HTR-8/SVneo (cell line): ENCODE data around the gene CACNA1C.

Source experiments
- DNase-seq: peaks from one replicate; pipeline ENCODE4 v3.0.0; 2011; ENCODE audit warnings: low spot score, mixed read lengths; ENCODE audit not compliant: insufficient read length
- FAIRE-seq: peaks from 2 replicates; lab custom pipeline; 2011; peaks lifted over from hg19 to GRCh38; lab: Jason Lieb, UNC

Gene CACNA1C

DNA sequence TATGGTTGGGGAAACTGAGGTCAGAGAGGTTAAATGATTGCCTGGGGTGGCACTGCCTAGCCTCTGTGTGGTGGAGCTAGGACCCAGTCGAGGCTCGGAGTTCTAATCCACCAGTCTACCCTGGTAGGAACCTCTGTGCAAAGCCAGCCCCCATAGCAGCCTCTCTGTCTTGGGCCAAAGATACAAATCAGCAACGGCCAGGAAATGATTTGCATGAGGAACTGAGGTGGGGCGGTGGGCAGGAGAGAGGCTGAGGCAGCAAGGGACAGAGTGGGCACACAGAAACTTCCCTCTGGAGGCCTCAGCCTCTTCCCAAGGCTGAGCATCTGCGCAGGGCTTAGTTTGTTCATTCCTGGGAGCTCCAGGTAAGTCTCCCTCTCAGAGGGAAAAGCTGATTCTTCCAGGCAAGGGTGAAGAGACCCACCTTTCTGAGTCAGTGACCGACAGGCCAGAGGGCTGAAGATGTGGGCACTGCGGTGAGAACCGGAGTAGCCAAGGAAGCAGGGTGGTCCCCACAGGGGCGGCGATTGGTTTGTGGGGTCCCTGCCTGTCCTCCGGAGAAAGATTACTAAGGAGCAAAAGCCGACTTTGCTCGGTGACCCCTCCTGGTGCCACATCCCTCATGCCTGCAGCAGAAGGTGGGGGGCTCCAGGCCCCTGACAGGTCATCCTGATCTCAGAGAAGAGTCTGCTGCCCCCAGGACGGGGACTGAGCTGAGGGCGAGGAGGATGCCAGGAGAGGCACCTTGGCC lies 134.6 kb downstream of the CACNA1C start:
- no peak for FAIRE-seq
- DNase-seq = no peak

DNA sequence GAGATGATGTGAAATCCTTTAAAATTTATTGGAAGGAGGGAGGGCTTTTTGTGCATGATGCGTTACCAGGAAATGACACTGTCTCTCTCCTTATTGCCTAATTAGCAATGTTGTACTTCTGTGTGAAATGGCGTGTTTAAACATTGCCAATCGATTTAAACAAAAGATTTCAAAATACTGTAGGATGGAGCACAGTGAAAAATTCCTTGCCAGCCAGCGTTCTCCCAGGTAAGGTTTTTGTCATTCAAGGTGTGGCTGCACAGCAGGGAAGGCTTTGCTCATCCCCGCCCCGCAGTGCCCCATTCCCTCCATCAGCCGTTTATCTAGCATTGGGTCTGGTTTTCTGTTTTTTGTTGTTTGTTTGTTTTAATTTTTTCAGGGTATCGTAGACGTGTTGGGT lies 137.3 kb downstream of the CACNA1C start:
- no peak for DNase-seq
- no peak for FAIRE-seq

DNA sequence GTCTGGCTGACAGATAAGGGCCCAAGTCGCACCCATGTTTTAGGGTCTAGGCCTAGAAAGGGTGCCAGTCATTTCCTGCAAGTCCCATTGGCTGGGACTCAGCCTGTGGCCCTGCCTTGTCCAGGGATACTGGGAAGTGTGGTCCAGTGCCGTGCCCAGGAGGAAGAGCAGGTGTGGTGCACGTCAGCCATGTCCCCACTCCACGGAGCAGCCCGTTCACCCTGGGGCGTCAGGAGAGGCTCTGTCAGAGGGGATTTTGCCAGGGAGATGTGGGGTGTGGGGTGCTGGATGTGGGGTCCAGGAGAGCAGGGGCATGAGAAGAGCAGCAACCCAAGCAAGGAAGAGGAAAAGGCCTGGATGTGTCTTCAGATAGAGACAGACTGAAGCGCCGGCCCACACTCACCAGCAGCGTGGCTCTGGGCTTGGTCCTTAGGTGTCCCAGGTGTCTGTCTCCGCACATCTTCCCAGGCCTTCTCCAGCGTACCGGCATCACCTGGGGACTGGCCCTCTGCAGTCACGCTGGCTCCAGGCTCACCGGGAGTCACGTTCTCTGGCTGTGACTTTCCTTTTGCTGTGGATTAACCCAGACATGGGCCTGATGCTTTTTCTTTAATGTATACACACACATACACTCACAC lies 138.2 kb downstream of the CACNA1C start:
- FAIRE-seq (no peak), DNase-seq (no peak)

DNA sequence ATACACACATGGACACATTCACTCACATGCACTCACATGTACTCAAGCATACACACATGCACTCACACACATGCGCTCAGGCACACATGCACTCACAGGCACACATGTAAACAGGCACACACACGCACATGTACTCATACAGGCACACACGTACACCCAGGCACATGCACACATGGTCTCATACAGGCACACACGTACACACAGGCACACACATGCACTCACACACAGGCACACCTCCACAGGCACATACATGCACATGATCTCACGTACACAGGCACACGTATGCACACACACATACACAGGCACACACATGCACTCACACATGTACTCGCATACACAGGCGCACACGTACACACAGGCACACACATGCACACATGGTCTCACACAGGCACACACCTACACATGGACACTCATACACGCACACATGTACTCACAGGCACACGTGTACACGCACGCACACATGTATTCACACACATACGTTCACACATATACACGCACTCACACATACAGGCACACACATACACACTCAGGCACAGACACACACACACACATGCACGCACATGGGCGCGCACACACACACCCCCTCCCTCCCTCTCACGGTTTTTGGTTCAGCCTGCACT lies 138.9 kb downstream of the CACNA1C start:
- FAIRE-seq = peak; percentile 99
- no peak for DNase-seq

DNA sequence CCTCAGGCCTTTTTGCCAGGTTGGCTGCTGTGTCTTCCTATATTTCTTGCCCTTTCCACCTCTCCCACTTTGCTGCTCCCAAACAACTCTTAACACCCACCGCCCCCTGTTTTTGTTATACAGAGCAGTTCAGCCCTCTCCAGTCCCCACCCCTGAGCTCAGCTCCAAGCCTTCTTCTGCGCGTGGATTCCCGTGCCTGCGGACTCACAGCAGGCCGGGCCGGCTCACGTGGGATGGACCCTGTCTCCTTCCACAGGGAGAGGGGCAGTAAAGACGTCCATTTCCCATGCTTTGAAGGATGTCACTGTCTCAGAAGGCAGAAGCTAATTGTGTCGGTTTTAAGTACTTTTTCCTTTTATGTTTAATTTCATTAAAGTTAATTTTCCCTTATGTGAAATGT lies 139.4 kb downstream of the CACNA1C start:
- no peak for DNase-seq
- no peak for FAIRE-seq

DNA sequence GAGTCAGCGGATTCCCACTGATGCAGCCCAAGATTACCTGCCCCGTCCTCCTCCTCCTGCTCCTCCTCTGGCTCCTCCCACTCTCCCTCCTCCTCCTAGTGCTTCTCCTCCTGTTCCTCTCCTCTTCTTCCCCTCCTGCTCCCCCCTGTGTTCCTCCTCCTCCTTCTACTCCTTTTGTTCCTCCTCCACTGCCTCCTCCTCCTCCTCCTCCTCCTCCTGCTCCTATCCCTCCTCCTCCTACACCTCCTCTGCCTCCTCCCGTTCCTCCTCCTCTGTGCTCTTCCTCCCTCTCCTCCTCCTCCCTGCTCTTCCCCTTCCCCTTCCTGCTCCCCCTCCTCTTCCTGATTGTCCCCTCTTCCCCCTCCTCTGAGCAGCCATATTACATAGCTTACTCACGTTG lies 141.3 kb downstream of the CACNA1C start:
- FAIRE-seq (peak; percentile 51), DNase-seq (no peak)

DNA sequence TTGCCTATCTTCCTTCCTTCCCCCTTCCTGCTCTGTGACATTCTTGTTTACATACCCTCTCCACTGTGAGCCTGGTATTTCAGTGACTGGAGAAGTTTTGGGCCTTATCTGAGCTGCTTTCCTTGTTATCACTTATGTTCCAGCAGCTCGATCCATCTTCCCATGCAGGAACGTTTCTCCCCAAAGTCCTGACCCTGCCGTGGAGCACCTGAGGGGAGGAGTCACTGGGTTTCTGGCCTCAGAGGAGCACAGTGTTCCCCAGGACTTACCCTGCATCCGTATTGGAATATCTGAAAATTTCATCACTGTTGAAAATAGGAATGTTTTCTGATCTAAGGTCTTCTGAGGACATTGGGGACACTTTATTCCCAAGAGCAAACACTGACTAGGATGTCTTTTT lies 141.8 kb downstream of the CACNA1C start:
- no peak for DNase-seq
- FAIRE-seq = no peak

DNA sequence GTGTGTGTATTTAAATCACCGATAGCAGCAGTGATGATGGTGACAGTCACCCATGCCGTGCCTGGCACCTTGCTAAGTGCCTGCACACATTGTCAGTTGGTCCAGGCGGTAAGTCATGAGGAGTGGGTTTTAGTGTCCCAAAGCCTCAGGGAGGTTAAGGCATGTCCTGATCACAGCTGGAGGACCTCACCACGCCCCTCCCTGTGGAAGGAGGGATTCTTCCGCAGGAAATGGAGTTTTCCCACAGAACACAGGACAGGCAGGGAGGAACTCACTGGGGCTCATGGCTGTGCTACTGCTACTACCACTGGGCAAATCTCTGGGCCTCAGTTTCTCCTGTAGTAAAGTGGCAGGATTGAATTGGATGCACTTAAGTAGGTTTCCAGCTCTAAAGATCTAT lies 142.3 kb downstream of the CACNA1C start:
- FAIRE-seq (no peak), DNase-seq (no peak)

DNA sequence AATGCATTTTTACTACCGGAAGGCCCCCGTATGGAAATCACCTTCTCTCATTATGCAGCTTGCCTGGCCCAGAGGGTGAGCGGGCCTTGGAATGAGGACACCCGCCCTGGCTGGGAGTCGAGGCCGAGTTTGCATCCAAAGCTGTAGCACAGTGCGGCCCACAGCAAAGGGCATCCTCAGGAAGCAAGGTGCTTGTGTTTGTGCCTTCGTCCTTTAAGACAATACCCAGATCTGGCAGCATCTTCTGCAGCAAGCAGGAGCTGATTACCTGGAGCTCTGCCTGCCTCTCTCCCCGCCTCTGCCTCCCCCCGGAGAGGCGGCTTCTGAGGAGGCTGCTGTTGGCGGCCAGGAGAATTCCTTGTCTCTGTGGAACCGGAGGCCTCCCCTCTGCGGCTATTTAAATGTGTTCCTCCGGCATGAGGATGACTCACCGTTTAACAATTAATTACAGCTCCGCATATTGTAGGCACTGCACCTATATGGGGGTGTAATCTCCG lies 145.3 kb downstream of the CACNA1C start:
- FAIRE-seq = peak; percentile 79
- DNase-seq = peak; percentile 82

DNA sequence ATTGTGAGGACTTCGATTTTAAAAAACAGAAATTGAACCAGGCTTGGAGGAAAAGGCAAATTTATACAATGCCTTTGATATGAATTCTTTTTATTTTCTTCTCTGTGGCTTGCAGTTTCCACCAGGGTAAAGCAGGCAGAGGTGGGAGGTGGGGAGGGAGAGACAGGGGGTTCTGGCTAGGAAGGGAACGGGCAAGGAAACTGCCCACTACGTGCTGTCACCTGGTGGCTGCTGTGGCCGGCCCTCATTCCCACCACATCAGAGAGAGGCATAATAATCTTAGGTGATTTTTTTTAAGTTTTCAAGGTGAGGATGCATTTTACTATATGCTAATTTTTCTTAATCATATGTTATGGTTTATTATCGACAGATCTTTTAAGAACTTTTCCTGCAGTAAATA lies 145.8 kb downstream of the CACNA1C start:
- FAIRE-seq (no peak), DNase-seq (no peak)

DNA sequence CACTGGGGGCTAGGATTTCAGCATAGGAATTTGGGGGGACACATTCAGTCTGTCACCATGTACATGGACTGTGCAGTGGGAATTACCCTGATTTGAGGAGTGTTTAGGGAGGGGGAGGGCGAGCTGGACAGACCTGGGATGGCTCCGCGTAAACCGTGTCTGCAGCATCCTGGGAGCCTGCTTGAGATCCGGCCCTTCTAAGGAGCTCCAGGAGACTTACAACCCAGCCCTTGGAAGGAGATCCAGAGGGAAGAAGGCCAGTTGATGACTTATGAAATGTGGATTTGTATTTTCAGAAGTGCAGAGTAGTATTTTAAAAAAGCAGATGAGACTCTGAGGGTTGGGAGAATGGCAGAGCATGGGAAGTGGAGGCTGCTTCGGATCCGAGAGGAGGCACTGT lies 153.2 kb downstream of the CACNA1C start:
- FAIRE-seq = no peak
- no peak for DNase-seq

DNA sequence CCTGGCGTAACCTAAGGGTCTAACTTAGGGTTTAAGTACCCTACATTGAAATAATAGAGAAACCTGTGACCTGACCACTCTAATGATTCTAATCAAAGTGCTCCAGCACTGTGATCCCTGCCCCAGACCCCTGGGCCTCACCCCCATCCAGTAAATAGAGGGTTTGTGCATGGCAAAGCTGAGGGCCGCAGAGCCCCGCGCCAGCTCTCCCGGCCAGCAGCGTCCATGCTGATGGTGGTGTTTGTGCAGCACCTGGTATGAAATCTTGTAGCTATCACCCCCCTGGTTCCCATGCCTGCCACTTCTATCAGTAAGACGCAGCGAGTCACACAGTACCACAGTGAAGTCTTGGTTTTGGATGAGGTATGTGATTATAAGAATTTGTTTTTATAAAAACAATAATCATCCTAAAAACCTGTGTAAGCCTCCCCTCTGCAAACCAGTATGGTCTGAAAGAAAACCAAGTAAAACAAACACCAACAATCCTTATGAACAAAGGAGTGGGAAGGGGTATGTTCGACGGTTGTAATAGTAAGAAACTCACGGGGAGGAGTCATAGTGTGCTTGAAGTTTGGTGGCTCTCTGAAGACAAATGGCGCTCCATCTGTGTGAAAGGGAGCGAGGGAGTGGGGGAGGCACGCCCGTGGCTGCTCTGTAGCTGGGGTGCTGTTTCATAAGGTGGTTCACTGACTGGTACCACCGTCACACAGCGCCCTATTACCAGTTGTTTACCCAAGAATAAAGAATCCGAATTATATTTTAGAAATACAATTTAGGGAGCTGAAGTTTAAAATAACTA lies 156.2 kb downstream of the CACNA1C start:
- DNase-seq (no peak), FAIRE-seq (no peak)

DNA sequence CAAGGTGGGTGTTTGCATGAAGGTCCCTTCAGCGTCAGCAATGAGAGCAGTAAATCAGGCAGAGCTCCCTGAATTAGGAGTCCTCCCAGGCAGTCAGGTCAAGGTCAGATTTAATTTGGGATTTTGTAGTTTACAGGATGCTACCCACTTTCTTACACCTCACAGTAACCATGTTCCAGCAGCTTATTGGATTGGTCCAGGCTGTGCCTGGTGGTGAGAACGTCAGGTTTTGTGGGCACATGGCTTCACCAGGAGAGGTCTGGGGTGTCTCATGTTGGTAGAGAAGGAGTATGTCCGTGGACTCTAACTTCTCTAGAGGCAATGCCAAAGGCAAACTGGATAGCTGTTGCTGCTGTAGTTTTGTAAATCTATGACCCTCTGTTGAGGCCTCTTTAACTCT lies 158.3 kb downstream of the CACNA1C start:
- FAIRE-seq (no peak), DNase-seq (no peak)

DNA sequence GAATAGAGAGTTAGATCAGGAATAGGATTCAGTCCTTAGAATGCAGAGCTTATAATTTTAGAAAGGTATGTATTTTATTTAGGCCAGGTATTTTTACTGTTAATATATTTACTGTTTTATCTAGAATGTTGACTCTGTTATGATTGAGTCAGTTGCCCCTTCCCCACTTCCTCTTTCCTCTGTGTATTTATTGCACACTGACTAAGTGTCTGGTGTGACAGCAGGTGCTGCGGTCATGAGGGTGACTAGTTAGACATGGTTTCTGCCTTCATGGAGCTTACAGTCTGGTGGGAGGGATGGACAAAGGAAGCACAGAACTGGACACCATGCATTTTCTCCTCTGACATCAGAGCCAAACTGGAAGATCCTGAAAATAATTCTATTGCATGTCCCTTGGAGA lies 159.8 kb downstream of the CACNA1C start:
- DNase-seq = no peak
- no peak for FAIRE-seq

DNA sequence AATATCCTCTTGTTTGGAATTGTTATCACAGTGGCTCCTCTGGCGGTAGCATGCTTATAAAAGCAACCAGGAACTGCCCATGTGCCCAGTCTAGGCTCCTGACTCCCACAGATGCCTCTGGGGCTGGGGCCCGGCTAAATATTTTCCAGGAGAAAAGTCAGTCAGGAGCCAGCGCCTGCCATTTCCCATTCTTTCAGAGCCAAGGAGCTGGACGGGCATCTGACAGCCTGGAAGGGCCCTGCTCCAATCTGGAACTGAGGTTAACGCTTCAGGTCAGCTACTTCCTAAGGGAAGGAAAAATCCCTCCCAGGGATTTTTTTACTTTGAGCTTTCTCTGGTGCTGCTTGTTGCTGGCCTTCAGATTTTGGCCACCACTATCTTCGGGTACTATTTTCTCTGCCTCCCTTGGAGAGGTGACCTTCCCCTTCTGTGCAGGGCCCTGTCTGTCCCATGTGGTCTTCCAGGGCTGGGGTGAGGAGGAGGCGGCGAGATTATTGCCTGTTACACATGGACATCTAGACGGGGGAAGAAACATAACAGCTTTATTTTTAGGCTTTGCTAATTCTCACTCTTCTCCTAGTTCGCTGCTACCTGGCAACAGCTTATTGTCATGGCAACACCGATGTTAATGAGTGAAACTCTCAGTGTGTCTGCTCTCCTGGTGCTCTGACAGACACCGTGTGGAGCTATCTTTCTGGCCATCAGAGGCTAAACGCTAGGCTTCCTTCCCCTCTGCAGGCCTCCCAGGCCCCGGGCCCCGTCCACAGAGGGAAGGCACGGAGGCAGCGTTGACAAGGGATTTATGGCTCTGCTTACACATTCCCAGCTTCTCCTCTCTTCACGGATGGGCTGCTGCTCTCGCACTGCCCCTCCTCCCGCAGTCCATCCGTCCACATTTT lies 160.4 kb downstream of the CACNA1C start:
- DNase-seq = no peak
- no peak for FAIRE-seq

DNA sequence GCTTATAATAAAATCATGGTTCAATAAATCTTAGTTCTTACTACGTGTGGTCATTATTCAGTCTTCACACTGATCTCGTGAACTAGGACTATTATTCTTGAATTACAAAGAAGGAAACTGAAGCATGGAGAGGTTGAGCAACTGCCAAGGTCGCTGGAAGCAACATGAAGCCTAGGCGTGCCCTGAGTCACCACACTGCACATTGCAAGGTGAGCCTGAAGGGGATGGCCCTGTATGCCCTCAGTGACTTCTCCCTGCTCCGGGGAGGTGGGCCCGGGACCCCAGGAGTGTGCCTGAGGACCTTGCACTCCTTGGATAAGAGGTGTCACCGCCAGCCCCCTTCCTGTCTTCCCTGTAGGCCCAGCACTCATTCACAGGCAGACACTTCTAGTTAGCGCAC lies 161.6 kb downstream of the CACNA1C start:
- no peak for DNase-seq
- no peak for FAIRE-seq

DNA sequence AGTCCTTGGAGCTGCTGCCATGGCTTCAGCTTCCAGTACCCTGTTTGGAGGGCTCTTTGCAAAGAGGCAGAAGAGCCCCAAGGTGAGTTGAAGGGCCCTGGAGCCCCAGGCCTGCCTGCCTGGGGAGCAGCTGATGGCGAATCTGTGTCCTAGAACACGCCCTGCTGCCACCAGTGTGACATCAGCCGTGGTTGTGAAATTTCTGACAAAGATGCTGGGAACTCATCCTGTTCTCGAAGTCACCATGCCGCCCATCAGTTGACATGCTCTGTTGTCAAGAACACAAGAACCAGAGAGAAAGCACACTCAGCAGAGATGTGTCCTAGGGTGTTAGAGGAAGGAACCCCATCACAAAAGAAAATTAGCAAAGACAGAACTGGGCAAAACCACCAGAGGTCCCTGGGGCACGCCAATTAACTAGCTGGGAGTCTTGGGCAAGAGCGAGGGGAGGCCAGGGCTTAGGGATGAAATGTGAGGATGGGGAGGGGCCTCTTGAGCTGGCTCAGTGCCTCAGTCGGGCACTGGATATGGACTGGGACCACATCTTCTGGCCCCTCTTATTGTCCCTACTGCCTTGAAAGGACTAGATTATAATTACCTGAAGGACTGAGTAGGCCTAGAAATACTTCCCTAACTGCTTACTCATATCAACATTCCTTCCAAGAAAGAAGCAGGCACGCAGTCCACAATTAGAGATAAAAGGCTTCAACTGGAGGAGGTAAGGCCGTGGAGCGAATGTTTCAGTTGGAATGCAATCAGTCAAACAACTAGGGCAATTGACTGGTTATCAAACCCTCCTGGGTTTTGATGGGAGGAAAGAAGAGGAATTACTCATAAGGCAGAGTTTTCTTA lies 163.1 kb downstream of the CACNA1C start:
- no peak for DNase-seq
- FAIRE-seq = no peak

DNA sequence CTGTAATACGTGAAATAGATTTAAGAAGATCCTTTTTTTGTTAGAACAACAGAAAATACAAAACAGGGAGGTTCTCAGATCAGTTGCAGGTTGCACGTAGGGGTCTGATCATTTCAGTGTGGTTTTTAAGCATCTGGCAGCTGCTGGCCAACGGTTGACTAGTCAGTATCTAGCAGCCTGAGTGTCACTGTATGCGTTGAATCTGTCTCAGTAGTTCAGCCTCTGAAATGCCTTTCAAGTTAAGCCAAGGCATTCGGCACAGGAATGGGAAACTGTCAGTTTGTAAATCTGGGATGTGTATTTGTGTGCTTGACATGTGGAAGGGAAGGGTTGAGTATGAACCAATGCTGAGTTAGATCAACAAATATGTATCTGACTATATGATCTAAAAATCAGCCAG lies 165.9 kb downstream of the CACNA1C start:
- FAIRE-seq = no peak
- no peak for DNase-seq
